Breast epithelium (tissue), 3 donors: ENCODE measurements around the gene ZNF423.

Experiments used
- POLR2A ChIP-seq: fragments of 450-650 bp; IDR thresholded peaks from one replicate; pipeline ENCODE4 v1.6.1; 2016; ENCODE audit warnings: antibody characterized with exemption, mild to moderate bottlenecking, moderate library complexity
- POLR2AphosphoS5 ChIP-seq, 3 donors: sonication (generic); formaldehyde crosslinking; IDR thresholded peaks; one replicate each; pipeline ENCODE4 v1.6.1; 2017; ENCODE audit warnings: antibody characterized with exemption in 3 of 3
- TF ChIP-seq, protein P1 (sequence below), 3 donors: fragments of 450-650 bp; IDR thresholded peaks; one replicate each; pipeline ENCODE4 v1.5.1; 2016 to 2017; ENCODE audit warnings: antibody characterized with exemption in 3 of 3, mild to moderate bottlenecking in 3 of 3, moderate library complexity in 3 of 3

DNA sequence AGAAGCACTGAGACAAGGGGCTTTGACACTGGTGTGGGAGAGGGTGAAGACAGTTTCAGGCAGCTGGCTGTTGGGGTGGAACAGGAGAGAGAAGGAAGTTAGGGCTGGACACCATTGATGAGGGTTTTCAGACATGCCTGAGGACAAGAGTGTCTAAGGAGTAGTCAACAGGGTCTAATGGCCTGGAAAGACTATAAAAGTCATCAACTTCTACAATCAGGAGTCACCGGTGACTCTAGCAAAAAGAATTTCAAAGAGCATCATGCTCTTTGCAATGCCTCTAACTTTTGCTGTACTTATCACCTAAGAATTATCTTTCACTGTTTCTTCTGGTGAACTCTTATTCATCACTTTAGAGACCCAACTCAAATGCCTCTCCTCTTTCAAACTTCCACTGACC lies 268.4 kb downstream of the ZNF423 start:
- TF ChIP-seq, protein P1, sequence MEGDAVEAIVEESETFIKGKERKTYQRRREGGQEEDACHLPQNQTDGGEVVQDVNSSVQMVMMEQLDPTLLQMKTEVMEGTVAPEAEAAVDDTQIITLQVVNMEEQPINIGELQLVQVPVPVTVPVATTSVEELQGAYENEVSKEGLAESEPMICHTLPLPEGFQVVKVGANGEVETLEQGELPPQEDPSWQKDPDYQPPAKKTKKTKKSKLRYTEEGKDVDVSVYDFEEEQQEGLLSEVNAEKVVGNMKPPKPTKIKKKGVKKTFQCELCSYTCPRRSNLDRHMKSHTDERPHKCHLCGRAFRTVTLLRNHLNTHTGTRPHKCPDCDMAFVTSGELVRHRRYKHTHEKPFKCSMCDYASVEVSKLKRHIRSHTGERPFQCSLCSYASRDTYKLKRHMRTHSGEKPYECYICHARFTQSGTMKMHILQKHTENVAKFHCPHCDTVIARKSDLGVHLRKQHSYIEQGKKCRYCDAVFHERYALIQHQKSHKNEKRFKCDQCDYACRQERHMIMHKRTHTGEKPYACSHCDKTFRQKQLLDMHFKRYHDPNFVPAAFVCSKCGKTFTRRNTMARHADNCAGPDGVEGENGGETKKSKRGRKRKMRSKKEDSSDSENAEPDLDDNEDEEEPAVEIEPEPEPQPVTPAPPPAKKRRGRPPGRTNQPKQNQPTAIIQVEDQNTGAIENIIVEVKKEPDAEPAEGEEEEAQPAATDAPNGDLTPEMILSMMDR (IDR thresholded peaks at IDR 0.05): no peak
- TF ChIP-seq POLR2AphosphoS5 (IDR thresholded peaks at IDR 0.05): no peak
- no peak for TF ChIP-seq POLR2A
